A204.1 (cell line): Measurements from ENCODE around the gene HMGB3.
"Not testable (repeated sequence)": the region's sequence is repeated elsewhere in the genome, so short reads cannot be mapped to it uniquely, and the experiment has no call there.

ENCODE experiments used
- FAIRE-seq: peaks from 2 replicates; lab custom pipeline; 2012; peaks lifted over from hg19 to GRCh38; lab: Jason Lieb, UNC

The HMGB3 gene

DNA sequence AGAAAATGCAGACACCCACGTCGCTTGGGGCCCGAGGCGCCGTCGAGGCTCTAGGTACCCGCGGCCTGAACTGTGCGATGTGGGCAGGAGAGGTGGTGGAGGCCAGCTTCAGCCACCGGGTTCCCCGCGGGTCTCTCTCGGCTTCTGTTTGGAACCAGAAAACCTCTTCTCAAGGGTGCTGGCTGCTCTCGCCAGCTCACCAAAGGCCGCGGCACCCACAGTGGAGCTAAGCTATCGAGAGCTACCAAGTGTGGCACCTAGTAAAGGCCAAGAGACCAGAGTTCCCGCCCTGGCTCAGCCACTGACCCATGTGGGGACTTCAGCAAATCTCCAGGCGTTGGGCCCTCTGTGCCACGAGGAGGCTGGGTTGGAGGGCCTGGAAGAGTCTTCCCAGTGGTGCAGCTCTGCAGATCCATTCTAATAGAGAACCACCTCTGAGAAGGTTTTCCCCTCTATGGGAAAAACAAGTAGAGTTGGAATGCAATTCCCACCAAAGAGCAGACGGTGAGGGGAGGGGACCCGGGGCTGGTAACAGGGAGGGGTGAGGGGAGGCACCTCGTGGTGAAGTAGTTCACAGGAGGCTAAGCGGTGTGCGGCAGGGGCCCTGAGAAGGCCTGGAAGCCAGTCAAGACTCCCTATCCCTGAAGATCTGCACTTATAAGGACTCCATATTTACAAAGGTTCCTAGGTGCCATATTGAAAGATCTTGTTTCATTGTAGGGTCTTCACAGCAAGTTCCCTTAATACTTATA lies 5.5 kb upstream of the HMGB3 start:
- FAIRE-seq: no peak

DNA sequence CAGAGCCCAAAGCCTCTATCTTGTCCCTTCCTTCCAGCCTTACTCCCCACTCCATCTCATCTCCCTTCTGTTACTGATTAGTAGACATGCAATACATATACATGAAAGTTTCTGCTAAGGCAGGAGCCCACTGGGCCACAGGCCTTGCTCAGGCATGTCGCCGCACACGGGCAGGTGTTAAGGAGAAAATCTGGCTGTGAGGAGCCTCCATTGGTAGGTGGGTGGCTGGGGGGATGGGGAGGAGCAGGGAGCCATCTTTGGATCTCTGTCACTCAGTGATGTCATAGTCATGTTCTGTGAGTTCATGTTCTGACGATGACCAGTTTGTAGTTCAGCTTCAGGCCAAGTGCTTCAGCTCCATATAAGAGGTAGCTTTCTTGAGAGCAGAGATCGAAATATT lies 2.9 kb upstream of the HMGB3 start:
- no peak for FAIRE-seq

DNA sequence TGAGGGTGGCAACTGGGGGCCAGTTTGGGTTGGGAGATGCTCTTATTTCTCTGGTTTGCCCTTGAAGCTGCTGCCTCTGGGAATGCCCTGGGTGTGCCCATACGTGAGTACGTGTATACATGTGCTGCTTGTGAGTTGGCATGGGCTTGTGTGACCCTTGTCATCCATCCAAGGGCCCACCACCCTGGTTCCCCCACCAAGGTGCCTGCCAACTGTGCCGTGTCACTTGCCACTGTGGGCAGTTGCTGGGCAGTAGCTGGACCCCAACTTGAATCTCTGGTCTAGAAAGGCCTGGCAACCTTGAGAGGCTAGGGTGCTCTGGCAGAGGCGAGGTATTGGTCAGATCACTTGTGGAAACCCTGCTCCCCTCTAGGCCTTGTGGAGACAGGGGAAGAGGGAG lies 2.4 kb upstream of the HMGB3 start:
- FAIRE-seq: no peak

DNA sequence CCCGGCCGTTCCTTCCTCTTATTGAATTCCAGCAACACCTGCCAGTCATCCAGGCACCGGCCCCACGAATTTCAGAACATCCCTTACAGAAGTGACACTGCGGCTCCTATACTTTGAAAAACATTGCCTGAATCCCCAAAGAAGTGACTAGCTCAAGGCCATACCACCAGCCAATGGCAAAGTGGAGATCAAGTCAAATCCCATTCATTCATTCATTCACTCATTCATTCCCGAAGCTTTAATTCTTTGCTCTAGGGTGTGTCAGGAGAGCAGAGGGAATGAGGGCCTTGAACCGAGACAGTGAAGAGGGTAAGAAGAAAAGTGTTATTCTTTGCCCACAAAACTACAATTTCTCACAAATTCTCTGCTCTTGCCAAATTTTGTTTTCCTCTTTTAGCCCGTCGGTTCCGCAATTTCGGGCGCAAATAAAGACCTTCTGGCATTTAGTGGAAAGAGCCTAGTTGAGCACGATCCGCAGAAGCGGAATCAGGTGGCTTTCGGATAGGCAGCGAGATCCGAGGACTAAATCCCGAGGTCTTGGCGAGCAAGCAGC lies 824 bp upstream of the HMGB3 start:
- no peak for FAIRE-seq

DNA sequence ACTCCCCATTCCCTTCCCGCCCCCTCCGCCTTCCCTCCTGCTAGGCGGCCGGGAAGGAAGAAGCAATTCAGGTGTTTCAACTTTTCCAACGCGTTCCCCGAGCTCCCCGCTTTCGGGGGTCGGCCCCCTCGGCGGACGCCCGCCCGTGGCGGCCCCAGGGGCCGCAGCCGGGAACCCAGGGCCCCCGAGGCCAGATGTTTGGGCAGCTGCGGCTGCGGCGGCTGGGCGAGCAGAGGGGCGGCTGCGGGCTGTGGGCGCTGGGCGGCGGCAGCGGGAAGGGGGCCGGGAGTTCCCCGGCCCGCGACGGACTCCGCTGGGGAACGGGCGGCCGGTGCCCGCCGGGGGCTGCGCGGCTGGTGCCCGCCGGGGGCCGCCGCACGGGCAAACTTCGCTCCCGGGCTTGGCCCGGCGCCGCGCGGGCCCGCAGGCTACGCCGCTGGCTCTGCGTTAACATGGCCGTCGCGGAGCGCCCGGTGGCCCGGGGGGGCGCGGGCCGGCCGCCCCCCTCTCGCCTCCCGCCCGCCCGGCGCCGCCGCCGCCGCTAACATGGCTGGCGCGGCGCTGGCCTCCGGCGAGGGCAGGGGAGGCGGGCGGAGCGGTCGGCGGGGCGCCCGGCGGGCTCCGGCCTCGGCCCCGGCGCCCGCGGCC lies 510 bp downstream of the HMGB3 start:
- no peak for FAIRE-seq

DNA sequence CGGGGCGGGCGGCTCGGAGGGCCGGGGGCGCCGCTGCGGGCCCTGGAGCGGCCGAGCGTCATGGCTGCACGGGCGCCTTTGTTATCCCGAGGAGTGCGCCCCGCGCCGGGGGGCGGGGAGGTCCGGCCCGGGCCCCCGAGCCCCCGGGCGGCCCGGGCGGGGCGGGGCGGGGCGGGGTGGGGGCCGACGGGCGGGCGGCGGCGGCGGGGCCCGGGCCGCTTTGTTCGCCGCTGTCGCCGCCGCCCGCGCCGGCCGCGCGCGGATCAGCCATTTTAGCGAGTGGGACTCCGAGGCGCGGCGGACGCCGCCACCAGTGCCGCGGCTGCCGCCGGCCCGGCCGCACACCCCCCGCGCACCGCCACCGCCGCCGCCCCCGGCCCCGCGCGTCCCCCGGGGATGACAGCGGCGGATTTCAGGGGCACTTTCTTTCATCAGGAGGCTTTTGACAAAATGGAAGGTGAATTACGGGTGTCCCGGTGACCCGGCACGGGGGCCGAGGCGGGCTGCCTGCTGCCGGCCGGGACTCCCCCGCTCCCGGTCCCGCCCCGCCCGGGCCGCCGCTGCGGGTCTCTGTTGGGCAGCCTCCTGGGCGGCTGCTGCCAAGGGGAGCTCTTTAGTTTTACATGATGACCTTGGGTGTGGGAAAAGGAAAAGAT lies 1.2 kb downstream of the HMGB3 start:
- FAIRE-seq: no peak

DNA sequence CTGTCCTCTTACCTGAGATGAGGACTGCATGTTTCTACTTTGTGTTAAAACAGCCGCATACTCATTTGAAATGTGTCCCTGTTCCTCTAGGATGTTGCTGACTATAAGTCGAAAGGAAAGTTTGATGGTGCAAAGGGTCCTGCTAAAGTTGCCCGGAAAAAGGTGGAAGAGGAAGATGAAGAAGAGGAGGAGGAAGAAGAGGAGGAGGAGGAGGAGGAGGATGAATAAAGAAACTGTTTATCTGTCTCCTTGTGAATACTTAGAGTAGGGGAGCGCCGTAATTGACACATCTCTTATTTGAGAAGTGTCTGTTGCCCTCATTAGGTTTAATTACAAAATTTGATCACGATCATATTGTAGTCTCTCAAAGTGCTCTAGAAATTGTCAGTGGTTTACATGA lies 4.6 kb downstream of the HMGB3 start:
- not testable (repeated sequence) for FAIRE-seq

DNA sequence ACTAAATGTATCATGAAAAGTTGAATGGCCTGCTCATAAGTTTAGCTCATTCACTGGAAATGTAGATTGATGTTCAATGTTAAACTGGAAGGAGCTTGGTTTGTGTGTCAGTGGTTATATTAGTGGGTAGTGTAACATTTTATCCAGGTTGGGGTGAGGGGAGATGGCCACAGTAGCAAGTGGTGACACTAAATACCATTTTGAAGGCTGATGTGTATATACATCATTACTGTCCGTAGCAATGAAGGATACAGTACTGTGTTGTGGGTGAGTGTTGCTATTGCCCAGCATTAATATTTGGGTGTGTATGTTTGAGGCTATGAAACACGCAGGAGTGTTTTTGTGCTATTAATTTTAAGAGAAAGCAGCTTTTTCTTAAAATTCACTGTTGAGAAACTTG lies 6.3 kb downstream of the HMGB3 start:
- no peak for FAIRE-seq

DNA sequence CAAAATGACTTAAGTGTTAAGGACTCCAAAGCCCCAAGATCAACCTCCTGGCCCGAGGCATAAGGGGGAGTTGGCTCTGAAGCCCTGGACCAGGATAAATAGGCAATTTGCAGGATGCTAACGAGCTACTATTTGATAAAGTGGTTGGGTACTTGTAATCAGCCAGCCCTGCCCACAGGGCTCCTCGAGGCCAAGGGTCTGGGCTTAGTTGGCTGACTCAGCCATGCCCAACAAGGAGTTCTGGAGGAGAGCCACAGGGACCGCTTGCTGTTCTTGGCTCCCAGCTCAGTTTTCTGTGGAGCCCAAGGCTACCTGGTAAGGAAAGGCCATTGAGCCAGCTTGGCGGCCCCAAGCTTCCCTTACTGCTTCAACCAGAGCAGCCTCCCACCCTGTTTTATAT lies 7.8 kb downstream of the HMGB3 start:
- no peak for FAIRE-seq

DNA sequence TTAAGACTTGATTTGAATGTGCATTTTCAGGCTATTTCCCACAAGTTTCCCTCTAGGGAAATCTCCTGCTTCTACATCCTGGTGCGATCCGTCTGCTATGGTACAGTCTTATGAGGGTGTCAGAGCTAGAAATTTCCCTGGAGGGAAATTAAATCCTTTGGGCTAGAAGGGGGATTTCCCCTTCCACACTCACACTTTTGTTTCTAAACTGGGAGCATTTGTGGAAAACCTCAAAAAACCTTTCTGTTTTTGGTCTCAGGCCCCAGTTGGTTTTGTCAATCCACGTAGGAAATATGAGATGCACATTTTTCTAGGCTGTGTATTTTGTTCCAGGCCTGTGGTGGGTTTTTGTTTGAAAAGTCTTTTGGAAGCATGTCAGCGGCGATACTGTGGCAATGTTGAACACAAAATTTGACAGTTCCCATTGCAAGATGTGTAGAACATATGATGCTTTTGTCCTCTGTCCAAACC lies 17.8 kb downstream of the HMGB3 start:
- no peak for FAIRE-seq

DNA sequence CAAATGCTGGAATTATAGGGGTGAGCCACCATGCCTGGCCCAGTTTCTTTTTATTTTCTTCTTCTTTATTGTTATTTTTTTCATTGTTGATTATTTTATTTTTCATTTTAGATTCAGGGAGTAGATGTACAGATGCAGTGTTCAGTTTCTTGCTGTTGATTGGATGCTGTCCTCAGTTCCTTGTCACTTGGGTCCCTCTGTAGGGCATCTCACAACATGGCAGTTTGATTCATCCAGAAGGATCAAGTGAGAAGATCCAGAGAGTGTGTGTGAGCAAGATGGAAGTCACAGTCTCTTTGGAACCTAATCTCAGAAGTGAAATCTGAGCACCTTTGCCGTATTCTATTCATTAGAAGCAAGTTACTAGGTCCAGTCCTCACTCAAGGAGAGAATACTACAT lies 20.9 kb downstream of the HMGB3 start:
- FAIRE-seq: no peak

DNA sequence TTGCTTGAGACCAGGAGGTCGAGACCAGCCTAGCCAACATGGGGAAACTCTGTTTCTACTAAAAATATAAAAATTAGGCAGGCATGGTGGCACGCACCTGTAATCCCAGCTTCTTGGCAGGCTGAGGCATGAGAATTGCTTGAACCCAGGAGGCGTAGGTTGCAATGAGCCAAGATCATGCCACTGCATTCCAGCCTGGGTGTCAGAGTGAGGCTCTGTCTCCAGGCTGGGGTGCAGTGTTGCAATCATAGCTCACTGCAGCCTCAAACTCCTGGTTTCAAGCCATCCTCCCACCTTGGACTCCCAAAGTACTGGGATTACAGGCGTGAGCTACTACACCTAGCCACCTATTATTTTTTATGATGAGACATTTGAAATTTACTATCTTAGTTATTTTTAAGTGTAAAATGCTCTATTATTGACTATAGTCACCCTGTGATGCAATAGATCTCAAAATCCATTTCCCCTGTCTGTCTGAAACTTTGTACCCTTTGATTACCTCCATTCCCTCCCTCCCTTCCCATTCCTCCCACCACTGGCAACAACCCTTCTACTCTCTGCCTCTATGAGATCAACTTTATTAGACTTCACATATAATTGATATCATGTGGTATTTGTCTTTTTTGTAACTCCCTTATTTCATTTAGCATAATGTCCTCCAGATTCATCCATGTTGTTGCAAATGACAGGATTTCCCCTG lies 23.4 kb downstream of the HMGB3 start:
- no peak for FAIRE-seq

DNA sequence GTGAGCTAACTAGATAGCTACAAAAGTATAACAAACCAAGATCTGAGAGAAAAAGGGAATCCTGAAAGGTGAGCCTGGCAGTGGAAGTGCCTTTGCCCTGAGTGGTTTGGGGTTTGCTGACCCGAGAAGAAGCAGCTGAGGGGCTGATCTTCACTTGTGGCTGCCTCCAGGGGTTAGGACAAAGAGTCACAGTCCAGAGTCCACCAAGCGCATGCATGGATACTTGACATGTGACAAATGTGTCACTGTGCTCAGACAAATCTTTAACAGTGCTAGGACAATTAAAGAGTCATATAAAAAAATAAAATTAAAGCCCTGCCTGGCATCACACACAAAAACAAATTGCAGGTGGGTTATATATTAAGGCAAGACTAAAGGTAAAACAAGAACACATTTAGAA lies 26.4 kb downstream of the HMGB3 start:
- no peak for FAIRE-seq

DNA sequence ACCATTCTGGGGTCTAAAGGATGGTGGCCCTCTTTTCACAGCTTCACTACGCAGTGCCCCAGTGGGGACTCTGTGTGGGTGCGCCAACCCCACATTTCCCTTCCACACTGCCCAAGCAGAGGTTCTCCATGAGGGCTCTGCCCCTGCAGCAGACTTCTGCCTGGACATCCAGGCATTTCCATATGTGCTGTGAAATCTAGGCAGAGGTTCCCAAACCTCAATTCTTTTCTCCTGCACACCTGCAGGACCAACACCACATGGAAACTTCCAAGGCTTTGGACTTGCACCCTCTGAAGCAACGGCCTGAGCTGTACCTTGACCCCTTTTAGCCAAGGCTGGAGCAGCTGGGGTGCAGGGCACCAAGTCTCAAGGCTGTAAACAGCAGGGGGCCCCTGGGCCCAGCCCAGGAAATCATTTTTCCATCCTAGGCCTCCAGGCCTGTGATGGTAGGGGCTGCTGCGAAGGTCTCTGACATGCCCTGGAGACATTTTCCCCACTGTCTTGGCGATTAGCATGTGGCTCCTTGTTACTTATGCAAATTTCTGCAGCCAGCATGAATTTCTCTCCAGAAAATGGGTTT lies 30.1 kb downstream of the HMGB3 start:
- FAIRE-seq: no peak

DNA sequence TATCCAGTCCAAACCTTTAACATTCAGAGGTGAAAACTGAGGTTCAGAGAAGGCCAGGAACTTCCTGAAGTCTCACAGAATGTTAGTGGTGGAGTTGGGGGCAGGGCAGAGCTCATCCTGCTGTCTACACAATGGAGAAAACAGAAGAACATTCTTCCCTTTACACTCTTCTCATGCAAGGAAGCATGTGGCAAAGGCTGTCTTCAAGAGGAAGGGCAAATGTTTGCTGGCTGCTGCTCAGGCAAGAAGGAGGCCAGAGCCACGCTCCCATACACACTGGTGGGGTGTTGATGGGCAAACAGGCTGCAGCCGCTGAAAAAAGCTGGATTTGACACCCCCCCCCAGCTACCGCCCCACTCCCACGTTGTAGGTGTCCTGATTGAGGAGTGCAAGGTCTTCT lies 32.5 kb downstream of the HMGB3 start:
- FAIRE-seq: no peak

DNA sequence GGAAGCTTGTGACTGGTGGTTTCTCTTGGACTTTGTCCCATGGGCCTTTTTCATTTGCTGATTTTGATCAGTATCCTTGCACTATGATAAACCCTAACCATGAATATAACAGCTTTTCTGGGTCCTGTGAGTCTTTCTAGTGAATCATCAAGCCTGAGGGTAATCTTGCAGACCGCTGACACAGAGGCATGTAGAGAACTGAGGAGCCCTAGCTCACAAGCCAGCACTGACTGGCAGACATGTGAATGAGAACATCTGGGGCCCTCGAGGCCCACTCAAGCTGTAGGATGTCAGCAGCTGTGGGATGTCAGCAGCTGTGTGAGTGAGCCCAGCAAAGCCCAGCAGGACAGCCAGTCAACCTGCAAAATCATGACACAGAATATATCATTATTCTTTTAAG lies 36.7 kb downstream of the HMGB3 start:
- FAIRE-seq: no peak

DNA sequence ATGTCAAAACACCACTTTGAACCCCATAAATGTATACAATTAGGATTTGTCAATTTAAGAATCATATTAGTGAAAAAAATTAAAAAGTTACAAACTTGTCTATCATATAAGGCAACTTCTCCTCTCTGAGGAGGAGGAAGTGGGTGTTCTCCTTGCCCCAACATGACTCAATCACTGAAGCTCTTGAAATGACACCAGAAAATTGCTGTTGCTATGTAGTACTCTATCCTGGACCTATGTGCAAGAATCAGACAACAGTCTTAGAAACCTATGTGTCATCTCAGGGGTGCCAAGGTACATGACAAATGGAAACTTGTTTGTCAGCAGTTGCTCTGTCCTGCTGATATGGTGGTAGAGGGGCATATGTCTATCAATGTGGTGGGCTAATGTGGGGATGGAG lies 47.7 kb downstream of the HMGB3 start:
- FAIRE-seq: no peak

DNA sequence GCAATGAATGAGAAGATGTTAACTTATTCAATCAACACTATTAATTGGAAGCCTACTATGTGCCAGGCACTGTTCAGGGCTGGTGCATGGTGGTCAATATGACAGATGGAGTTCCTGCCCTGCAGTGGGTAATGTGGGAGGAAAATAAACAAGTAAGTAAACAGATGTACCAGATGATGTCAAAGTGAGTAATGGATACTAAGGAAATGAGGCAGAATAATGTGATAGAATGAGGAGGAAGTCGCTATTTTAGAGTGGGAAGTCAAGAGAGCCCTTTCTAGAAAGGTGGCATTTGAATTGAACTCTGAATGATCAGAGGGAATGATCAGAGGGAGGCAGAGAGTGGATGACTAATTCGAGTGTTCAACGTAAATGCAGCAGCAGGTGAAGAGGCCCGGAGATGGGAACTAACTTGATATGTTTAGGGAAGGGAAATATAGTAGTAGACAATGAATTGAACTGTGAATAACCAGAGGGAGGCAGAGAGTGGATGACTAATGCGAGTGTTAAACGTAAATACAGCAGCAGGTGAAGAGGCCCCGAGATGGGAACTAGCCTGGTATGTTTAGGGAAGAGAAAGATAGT lies 48.3 kb downstream of the HMGB3 start:
- no peak for FAIRE-seq

DNA sequence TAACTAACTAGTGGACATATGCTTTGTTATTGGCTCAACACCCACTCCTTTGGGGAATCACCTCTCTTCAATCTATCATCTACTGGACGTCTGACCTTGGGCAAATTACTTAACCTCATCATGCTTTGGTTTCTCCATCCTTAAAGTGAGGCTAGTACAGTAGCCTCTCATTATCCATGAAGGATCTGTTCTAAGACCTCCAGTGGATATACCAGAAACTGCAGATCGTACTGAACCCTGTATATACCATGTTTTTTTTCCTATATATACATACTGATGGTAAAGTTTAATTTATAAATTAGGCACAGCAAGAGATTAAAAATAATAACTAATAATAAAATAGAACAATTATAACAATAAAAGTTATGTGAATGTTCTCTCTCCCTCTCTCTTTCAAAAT lies 56.2 kb downstream of the HMGB3 start:
- peak; percentile 65 for FAIRE-seq
